Measurements from ENCODE around the gene FUS.
A peak's percentile ranks its signal among the peaks of the same experiment; 100 is the strongest.

GRCh38 chr16:31183432-31184428, 3.8 kb downstream of the FUS start:
- TF ChIP-seq POLR2AphosphoS5 (IDR thresholded peaks at IDR 0.05): peak in 1 of 3 donors; percentile 6
- no peak for TF ChIP-seq CTCF (IDR thresholded peaks at IDR 0.05 in 8 of 11, conservative IDR thresholded peaks at IDR 0.05 in 3 of 11)
- TF ChIP-seq POLR2A (IDR thresholded peaks at IDR 0.05): no peak
